DND-41 (cell line): ENCODE results near the gene LDB2.

Source experiments
- EZH2 ChIP-seq: IDR thresholded peaks from 3 replicates; pipeline ENCODE4 v1.6.1; 2012; ENCODE audit warnings: borderline replicate concordance, low read depth, mild to moderate bottlenecking, moderate library complexity, low read length, inconsistent platforms; ENCODE audit not compliant: severe bottlenecking
- TF ChIP-seq, protein P1 (sequence below): IDR thresholded peaks from 2 replicates; pipeline ENCODE4 v1.5.1; 2012; ENCODE audit warnings: borderline replicate concordance, low read length, moderate library complexity, mild to moderate bottlenecking; ENCODE audit not compliant: poor library complexity, severe bottlenecking; ENCODE audit errors: extremely low read depth

DNA sequence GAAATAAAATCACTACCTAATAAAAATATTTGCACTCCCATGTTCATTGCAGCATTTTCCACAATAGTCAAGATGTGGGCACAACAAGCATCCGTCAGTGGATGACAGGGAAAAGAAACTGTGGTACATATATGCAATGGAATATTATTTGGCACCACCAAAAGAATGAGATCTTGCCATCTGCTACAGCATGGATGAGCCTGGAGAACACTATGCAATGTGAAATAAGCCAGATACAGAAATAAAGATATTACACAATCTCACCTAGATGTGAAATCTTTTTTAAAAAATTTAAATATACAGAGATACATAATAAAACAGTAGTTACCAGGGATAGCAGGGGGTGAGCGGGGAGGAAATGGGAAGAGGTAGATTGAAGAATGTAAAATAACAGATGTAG is 44.8 kb downstream of the LDB2 start:
- TF ChIP-seq, protein P1, sequence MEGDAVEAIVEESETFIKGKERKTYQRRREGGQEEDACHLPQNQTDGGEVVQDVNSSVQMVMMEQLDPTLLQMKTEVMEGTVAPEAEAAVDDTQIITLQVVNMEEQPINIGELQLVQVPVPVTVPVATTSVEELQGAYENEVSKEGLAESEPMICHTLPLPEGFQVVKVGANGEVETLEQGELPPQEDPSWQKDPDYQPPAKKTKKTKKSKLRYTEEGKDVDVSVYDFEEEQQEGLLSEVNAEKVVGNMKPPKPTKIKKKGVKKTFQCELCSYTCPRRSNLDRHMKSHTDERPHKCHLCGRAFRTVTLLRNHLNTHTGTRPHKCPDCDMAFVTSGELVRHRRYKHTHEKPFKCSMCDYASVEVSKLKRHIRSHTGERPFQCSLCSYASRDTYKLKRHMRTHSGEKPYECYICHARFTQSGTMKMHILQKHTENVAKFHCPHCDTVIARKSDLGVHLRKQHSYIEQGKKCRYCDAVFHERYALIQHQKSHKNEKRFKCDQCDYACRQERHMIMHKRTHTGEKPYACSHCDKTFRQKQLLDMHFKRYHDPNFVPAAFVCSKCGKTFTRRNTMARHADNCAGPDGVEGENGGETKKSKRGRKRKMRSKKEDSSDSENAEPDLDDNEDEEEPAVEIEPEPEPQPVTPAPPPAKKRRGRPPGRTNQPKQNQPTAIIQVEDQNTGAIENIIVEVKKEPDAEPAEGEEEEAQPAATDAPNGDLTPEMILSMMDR, result no peak
- TF ChIP-seq EZH2, result no peak
